Left lobe of liver (tissue), 2 donors: ENCODE measurements around the gene VCL. TPM values are rescaled to one million over a fixed set of nuclear protein-coding genes. Genes with fewer than 3 reads are reported as not detected.
"Not testable (repeated sequence)": the region's sequence is repeated elsewhere in the genome, so short reads cannot be mapped to it uniquely, and the experiment has no call there.

Experiments used
- ATAC-seq: fragments of 200-7000 bp; cut with Tn5 transposase; one replicate; pipeline ENCODE4 v1.9.1; 2020; ENCODE audit warnings: mild to moderate bottlenecking, moderate library complexity
- DNase-seq: peaks from one replicate; pipeline ENCODE4 v3.0.0-alpha.2; 2020; ENCODE audit warnings: low spot score
- total RNA-seq: library from RNA; stranded (reverse); gene quantifications from one replicate; pipeline ENCODE4 v1.2.1, GENCODE V29; 2021
- donor health status: DM: no; HTN: no; CAD: no; lungs with moderate emphysema.
- donor health status: DM: no; HTN: yes; CAD: no.

VCL gene
- total RNA-seq, 1 donor from 2014 or later, result 14.5 TPM

GRCh38 chr10:73971636-73972354 is 26.1 kb upstream of the VCL start:
- DNase-seq, result no peak
- ATAC-seq, result no peak

GRCh38 chr10:73973427-73973826 is 24.5 kb upstream of the VCL start:
- ATAC-seq (no peak), DNase-seq (no peak)

DNA sequence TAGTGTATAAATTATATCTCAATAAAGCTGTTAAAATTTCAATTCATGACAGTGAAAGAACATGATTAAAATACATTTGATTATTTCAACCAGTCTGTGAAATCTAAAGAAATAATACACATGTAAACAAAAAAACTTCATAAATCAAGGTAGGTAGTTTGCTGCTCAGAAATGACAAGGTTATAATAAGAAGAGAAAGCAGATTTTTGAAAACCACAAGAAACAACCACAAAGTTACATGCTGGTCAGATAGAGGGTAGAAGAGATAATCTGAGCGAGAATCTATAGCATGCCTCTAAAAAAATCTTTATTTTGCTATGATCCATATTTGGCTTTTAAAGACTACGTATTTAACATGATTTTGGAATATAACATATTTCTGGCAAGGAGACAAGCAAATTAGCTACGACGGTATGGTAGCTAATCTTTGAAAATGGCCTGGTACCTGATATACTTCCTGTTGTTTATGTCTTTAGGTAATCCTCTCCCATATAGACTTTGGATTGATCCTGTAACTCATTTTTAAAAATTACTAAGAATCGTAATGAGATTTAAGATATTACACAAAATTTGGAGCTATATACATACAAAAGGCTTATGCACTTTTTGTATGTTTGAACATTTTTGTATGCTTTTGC is 23.5 kb upstream of the VCL start:
- no peak for DNase-seq
- ATAC-seq, result no peak

- DNase-seq (no peak), ATAC-seq (no peak)
These were observed 22.5 kb upstream of the VCL start for GRCh38 chr10:73975388-73975787.

DNA sequence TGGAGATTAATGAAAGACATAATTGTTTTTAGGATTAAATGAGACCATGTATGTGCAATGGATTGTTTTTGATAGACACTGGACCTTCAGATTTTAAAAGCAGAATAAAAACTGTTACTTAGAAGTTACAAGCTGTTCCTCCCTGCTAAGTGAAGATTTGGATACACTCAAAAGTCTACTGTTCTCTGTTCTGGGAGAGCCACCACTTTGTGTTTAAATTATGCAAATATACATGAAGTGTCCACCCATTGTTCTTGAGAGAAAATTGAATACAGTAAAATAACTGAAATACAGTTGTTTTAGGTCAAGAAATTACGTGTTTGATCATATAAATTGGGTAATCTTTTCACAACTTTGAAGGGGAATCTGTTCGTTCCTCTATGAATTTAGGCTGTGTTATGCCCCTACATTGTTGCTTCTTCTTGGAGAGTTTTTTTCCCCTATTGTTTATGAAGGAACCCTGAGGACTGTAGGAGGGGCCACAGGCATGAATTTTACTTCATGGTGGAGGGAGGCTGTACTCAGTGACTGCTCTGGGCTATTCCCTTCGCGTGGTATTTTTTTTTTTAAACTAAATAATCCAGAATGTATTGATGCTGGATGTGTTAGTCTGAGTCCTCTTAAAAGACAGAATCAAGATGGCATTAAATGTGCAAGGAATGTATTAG is 18.6 kb upstream of the VCL start:
- DNase-seq (no peak), ATAC-seq (no peak)

DNA sequence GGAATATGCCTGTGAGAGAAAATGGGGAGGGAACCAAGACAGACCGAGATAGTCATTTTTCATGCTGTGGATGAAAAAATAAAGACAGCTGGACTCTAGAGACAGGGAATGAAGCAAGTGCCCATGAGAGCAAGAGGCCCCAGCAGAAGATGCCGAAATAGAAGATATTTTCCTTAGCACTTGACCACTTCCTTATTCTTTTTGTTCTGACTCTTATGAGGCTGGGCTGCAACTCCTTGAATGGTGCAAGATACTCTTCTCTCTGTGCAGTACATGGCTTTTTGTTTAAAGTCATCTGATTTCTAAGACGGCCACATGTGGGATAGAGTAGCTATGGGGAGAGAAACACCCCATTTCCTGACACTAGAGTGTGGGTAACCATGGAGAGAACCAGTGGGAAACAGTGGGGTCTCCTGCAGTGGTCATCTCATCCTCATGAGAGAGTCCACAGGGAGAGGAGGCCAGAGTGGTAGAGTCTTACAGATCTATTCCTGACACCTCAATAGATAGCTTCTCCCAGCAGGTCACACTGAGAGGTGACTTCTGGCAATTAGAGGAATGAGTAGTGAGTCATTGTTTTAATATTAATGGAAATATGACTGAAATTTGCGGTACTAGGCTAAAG is 18.0 kb upstream of the VCL start:
- ATAC-seq (no peak), DNase-seq (no peak)

GRCh38 chr10:73981812-73982211 is 16.1 kb upstream of the VCL start:
- ATAC-seq (no peak), DNase-seq (no peak)

DNA sequence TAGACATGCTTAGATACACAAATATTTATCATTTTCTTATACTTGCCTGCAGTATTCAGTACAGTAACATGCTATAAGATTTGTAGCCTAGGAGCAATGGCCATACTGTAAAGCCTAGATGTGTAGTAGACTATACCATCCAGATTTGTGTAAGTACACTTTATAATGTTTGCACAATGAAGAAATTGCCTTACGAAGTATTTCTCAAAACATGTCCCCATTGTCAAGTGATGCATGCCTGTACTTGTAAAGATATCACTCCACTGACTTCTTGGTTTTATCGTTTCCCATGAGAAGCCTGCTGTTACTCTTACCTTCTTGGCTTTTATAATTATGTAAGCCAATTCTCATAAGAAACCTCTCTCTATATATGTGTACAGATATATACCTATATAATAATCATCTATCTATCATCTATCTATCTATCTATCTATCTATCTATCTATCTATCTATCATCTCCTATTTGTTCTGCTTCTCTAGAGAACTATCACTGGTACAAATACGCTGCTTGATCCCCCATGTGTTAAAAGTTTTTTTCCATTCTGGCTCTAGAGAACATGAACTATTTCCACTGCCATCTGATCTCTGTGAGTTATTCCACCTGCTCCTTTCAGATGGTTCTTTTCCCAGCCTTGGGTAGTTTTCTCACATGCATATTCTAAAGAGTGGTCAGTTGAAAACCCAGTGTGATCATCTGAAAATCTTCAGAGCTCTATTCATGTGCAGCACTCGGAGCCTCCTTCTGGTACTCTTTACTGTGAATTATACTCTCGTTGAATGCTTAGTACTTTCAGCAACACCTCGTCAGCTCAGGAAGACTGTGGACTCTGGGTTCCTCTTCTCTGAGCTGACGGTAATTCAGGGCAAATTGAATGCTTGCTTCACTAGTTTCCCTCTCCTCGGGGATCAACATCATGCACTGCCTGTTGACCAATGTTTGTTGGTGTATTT is 14.5 kb upstream of the VCL start:
- DNase-seq (no peak), ATAC-seq (no peak)

- DNase-seq, result no peak
- ATAC-seq, result no peak
These were observed 8.2 kb upstream of the VCL start for GRCh38 chr10:73989594-73990150.

- DNase-seq (no peak), ATAC-seq (no peak)
These were observed 6.6 kb upstream of the VCL start for GRCh38 chr10:73991203-73991883.

DNA sequence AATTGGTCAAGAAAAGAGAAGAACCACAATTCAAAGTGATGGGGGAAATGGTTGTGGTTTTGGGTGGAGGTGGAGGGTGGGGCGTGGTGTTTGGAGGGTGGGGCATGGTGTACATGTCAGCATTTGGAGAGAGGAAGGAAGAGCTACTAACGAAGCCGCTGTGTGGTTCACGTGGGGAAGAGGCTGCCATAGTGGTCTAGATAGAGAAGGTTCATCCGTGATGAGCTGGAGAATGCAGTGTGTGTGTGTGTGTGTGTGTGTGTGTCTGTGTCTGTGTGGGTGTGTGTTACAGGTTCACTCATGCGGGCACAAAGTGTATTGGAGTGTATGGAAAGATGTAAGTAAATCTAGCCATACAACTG is 6.1 kb upstream of the VCL start:
- DNase-seq (no peak), ATAC-seq (peak; percentile 37)

DNA sequence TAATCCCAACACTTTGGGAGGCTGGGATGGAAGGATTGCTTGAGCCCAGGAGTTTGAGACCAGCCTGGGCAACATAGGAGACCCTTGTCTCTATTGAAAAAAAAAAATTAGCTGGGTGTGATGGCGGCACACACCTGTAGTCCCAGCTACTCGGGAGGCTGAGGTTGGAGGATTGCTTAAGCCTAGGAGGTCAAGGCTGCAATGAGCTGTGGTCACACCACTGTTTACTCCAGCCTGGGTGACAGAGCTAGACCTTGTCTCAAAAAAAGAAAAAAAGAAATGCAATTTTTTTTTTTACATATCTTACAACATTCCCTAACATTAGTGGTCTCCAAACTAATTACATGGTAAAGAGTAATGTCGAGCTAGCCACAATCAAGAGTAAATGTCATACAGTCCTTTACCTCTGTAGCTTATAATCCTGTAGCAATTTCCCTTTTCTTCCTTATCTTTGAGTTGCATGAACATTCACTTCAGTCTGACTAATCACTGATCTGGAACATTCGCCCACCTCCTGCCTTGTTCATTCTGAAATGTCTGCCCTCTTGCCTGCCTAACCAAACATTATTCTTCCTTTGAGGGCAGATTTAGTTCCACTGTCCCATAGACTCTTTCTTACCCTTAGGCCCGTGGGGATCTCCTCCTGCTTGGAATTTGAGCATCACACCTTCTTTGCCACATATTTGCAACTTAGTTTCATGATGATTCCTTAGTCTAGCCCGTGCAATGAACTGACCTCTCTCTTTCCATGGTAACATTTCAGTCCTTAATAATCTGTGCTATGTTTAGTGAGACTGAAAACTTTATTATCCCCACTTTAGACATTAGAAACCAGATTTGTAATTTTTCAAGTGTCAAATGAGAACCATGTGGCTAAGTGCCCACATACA is 4.8 kb upstream of the VCL start:
- no peak for ATAC-seq
- DNase-seq, result no peak

- DNase-seq, result no peak
- ATAC-seq, result no peak
These were observed 2.9 kb upstream of the VCL start for GRCh38 chr10:73995035-73995358.

- ATAC-seq (peak; percentile 25), DNase-seq (no peak)
These were observed 492 bp upstream of the VCL start for GRCh38 chr10:73997461-73997786.

DNA sequence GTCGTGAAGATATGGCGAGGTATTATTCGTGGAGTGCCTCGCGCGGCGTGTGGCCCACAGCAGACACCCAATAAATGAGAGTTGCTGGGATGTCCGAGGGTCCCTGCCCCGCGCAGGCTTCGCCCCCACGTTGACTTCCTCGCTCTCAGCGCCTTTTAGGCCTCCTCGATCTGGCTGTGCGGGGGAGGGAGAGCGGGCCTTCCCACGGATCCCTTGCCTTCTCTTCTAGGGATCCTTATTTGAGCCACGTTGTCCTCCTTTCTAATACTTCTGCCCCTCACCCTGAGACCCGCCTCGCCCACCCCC is 660 bp downstream of the VCL start:
- no peak for ATAC-seq
- DNase-seq, result no peak

GRCh38 chr10:73998929-73999691 is 1.2 kb downstream of the VCL start:
- peak; percentile 3 for ATAC-seq
- DNase-seq, result peak; percentile 56

GRCh38 chr10:73999703-74000102 is 1.8 kb downstream of the VCL start:
- ATAC-seq, result no peak
- DNase-seq, result no peak

DNA sequence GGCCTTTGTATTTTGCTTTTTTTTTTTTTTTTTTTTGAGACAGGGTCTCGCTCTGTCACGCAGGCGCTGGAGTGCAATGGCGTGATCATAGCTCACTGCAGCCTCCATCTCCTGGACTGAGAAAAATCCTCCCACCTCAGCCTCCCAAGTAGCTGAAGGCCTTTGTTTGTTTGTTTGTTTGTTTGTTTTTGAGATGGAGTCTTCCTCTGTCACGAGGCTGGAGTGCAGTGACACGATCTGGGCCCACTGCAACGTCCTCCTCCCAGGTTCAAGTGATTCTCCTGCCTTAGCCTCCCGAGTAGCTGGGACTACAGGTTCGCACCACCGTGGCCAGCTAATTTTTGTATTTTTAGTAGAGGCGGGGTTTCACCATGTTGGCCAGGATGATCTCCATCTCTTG is 2.3 kb downstream of the VCL start:
- ATAC-seq, DNase-seq: not testable (repeated sequence)
